Middle frontal gyrus (tissue), 1 donor: ENCODE data around the gene MIB2.

Source experiments
- DNase-seq: peaks from one replicate; pipeline ENCODE4 v3.0.0-alpha.2; 2015; ENCODE audit warnings: low spot score; ENCODE audit errors: extremely low spot score

Gene MIB2

DNA sequence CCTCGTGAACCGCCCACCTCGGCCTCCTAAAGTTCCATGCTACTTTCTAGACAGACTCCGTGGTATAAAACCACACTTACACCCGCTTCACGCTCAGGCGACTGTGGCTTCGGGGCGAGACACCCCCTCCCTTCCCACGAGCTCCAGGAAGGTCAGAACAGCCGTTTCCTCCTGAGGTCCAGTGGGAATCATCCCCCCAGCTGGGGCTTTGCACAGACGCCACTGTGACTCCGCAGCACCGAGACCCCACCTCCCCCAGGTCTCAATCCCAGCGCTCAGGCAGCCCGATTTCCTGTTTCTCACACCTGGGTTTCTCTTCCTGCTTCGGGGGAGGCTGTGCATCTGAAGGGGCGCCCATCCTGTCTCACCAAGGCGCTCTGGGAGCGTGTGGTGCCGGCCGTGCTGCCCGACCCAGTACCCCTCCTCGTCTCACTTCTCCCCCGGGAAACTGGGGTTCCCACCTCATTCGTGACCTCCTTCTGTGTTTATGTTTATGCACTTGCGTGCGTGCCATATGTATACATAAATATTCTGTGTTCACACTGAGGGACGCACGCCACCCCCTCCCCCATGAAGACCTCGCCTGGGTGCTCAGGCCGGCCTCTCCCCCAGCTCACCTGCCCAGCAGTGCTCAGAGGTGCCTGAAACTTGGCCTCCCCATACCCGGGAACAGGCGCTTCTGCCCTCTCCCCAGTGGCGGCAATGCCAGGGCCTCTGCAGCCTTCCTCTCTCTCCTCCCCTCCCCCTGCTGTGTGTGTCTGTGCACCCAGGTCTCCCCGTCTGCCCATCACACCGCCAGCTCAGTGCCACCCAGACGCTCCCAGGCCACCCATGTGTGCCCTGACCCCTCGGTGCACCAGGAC, 62.6 kb downstream of the MIB2 start:
- no peak for DNase-seq

DNA sequence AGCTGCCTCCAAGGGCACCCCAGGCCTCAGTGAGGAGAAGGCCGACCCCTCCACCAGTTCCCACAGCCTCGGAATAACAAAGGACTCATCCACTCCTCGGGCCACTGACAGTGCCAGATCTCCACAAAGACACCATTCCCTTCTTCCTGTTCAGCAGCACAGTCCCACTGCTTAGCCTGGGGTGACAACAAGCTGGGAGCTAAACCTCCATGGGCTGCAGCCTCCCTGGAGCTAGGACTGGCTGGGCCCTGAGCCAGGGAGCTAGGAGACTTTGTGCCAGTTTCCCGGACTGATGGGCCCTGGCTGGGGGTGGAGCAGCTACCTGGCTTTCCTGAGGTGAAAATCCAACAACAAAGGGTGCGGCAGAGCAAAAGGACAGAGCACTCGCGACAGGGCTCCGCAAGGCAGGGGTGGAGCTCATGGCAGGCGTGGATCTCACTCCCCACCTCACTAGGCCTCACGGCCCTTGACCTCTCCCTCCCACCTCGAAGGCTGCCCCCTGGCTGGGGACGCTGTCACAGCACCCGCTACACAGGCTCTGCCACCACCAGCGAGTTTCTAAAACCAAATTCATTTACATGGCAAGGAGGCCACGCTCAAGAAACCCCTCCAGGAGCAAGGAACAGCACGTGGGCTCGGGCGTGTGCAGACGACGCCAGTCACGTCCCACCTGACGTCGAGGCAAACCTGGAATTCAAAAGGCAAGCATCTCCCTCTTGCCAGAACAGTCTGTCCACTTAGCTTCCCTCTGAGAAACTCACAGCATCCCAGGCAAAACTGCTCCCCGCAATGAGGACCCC, 63.5 kb downstream of the MIB2 start:
- no peak for DNase-seq
